Measurements from ENCODE around the gene HMGXB3.
"Not testable (repeated sequence)": the region's sequence is repeated elsewhere in the genome, so short reads cannot be mapped to it uniquely, and the experiment has no call there.

HMGXB3 gene

GRCh38 chr5:150082374-150082773, 81.8 kb downstream of the HMGXB3 start:
- Histone ChIP-seq H3K4me1 (ENCODE audit: insufficient read depth, insufficient read length) (peaks cover 9% of the 10 kb centered on the region), H3K36me3 (ENCODE audit: insufficient read depth, insufficient read length, low read length) (no peaks in the 10 kb centered on the region), H3K9ac (ENCODE audit: insufficient read length, low read depth) (no peak overlapping the region), H3K9me3 (ENCODE audit: insufficient read depth, low read length) (no peaks in the 10 kb centered on the region), H3K27me3 (ENCODE audit: insufficient read depth, insufficient read length) (no peaks in the 10 kb centered on the region), H3K4me3 (ENCODE audit: insufficient read length, low read depth) (no peak overlapping the region)
- TF ChIP-seq YY1 (IDR thresholded peaks at IDR 0.05; ENCODE audit: insufficient read depth, insufficient read length) (no peak), ZNF274 (IDR thresholded peaks at IDR 0.05; ENCODE audit: low read depth, low read length) (no peak), SUZ12 (IDR thresholded peaks at IDR 0.05; ENCODE audit: extremely low read depth, insufficient read depth, insufficient read length) (no peak)
- no peak for DNase-seq (ENCODE audit: low read depth, low spot score)

- H3K4me1 ChIP-seq (ENCODE audit: insufficient read depth, insufficient read length) = peaks cover 9% of the 10 kb centered on the region
- TF ChIP-seq SUZ12 (IDR thresholded peaks at IDR 0.05; ENCODE audit: extremely low read depth, insufficient read depth, insufficient read length) (no peak), YY1 (IDR thresholded peaks at IDR 0.05; ENCODE audit: insufficient read depth, insufficient read length) (no peak), ZNF274 (IDR thresholded peaks at IDR 0.05; ENCODE audit: low read depth, low read length) (no peak)
- H3K9me3 ChIP-seq (ENCODE audit: insufficient read depth, low read length) = no peaks in the 10 kb centered on the region
- H3K36me3 ChIP-seq (ENCODE audit: insufficient read depth, insufficient read length, low read length) = no peaks in the 10 kb centered on the region
- no peak overlapping the region for H3K9ac ChIP-seq (ENCODE audit: insufficient read length, low read depth)
- no peaks in the 10 kb centered on the region for H3K27me3 ChIP-seq (ENCODE audit: insufficient read depth, insufficient read length)
- DNase-seq (ENCODE audit: low read depth, low spot score) = no peak
- no peak overlapping the region for H3K4me3 ChIP-seq (ENCODE audit: insufficient read length, low read depth)
Measured at GRCh38 chr5:150082889-150083288, 82.3 kb downstream of the HMGXB3 start.

GRCh38 chr5:150084754-150085153, 84.2 kb downstream of the HMGXB3 start:
- H3K9me3 ChIP-seq (ENCODE audit: insufficient read depth, low read length); H3K27me3 ChIP-seq (ENCODE audit: insufficient read depth, insufficient read length); H3K36me3 ChIP-seq (ENCODE audit: insufficient read depth, insufficient read length, low read length); H3K4me1 ChIP-seq (ENCODE audit: insufficient read depth, insufficient read length); H3K4me3 ChIP-seq (ENCODE audit: insufficient read length, low read depth); DNase-seq (ENCODE audit: low read depth, low spot score); H3K9ac ChIP-seq (ENCODE audit: insufficient read length, low read depth): not testable (repeated sequence)

GRCh38 chr5:150085191-150085912, 84.8 kb downstream of the HMGXB3 start:
- Histone ChIP-seq H3K4me1 (ENCODE audit: insufficient read depth, insufficient read length) (peaks cover 9% of the 10 kb centered on the region), H3K4me3 (ENCODE audit: insufficient read length, low read depth) (no peak overlapping the region), H3K9ac (ENCODE audit: insufficient read length, low read depth) (no peak overlapping the region), H3K36me3 (ENCODE audit: insufficient read depth, insufficient read length, low read length) (no peaks in the 10 kb centered on the region), H3K27me3 (ENCODE audit: insufficient read depth, insufficient read length) (no peaks in the 10 kb centered on the region), H3K9me3 (ENCODE audit: insufficient read depth, low read length) (no peaks in the 10 kb centered on the region)
- TF ChIP-seq ZNF274 (IDR thresholded peaks at IDR 0.05; ENCODE audit: low read depth, low read length) (no peak), YY1 (IDR thresholded peaks at IDR 0.05; ENCODE audit: insufficient read depth, insufficient read length) (no peak), SUZ12 (IDR thresholded peaks at IDR 0.05; ENCODE audit: extremely low read depth, insufficient read depth, insufficient read length) (no peak)
- DNase-seq (ENCODE audit: low read depth, low spot score) = no peak

- Histone ChIP-seq H3K9ac (ENCODE audit: insufficient read length, low read depth) (no peak within 1 kb of the TSS), H3K36me3 (ENCODE audit: insufficient read depth, insufficient read length, low read length) (no peaks in the 10 kb centered on the region), H3K27me3 (ENCODE audit: insufficient read depth, insufficient read length) (no peaks in the 10 kb centered on the region), H3K9me3 (ENCODE audit: insufficient read depth, low read length) (no peaks in the 10 kb centered on the region), H3K4me1 (ENCODE audit: insufficient read depth, insufficient read length) (peaks cover 5% of the 10 kb centered on the region), H3K4me3 (ENCODE audit: insufficient read length, low read depth) (no peak within 1 kb of the TSS)
- no peak for DNase-seq (ENCODE audit: low read depth, low spot score)
- TF ChIP-seq SUZ12 (IDR thresholded peaks at IDR 0.05; ENCODE audit: extremely low read depth, insufficient read depth, insufficient read length) = no peak
- TF ChIP-seq YY1 (IDR thresholded peaks at IDR 0.05; ENCODE audit: insufficient read depth, insufficient read length) = no peak
- no peak for TF ChIP-seq ZNF274 (IDR thresholded peaks at IDR 0.05; ENCODE audit: low read depth, low read length)
Measured at GRCh38 chr5:150085950-150086715, 85.6 kb downstream of the HMGXB3 start, which contains the start of gene CSF1R. TSS of gene CSF1R (minus strand) at chr5:150086554. CDS start at chr5:150086427, 127 bp downstream.

GRCh38 chr5:150092159-150092787, 91.7 kb downstream of the HMGXB3 start:
- TF ChIP-seq ZNF274 (IDR thresholded peaks at IDR 0.05; ENCODE audit: low read depth, low read length) (no peak), YY1 (IDR thresholded peaks at IDR 0.05; ENCODE audit: insufficient read depth, insufficient read length) (no peak), SUZ12 (IDR thresholded peaks at IDR 0.05; ENCODE audit: extremely low read depth, insufficient read depth, insufficient read length) (no peak)
- H3K4me3 ChIP-seq (ENCODE audit: insufficient read length, low read depth) = no peak overlapping the region
- H3K9ac ChIP-seq (ENCODE audit: insufficient read length, low read depth) = no peak overlapping the region
- H3K9me3 ChIP-seq (ENCODE audit: insufficient read depth, low read length) = no peaks in the 10 kb centered on the region
- DNase-seq (ENCODE audit: low read depth, low spot score) = no peak
- no peaks in the 10 kb centered on the region for H3K27me3 ChIP-seq (ENCODE audit: insufficient read depth, insufficient read length)
- no peaks in the 10 kb centered on the region for H3K36me3 ChIP-seq (ENCODE audit: insufficient read depth, insufficient read length, low read length)
- no peaks in the 10 kb centered on the region for H3K4me1 ChIP-seq (ENCODE audit: insufficient read depth, insufficient read length)

GRCh38 chr5:150097152-150097551, 96.6 kb downstream of the HMGXB3 start:
- no peaks in the 10 kb centered on the region for H3K27me3 ChIP-seq (ENCODE audit: insufficient read depth, insufficient read length)
- H3K4me1 ChIP-seq (ENCODE audit: insufficient read depth, insufficient read length) = no peaks in the 10 kb centered on the region
- DNase-seq (ENCODE audit: low read depth, low spot score) = no peak
- H3K9me3 ChIP-seq (ENCODE audit: insufficient read depth, low read length) = no peaks in the 10 kb centered on the region
- H3K36me3 ChIP-seq (ENCODE audit: insufficient read depth, insufficient read length, low read length) = no peaks in the 10 kb centered on the region
- H3K9ac ChIP-seq (ENCODE audit: insufficient read length, low read depth) = no peak overlapping the region
- H3K4me3 ChIP-seq (ENCODE audit: insufficient read length, low read depth) = no peak overlapping the region
- TF ChIP-seq YY1 (IDR thresholded peaks at IDR 0.05; ENCODE audit: insufficient read depth, insufficient read length) = no peak
- no peak for TF ChIP-seq ZNF274 (IDR thresholded peaks at IDR 0.05; ENCODE audit: low read depth, low read length)
- no peak for TF ChIP-seq SUZ12 (IDR thresholded peaks at IDR 0.05; ENCODE audit: extremely low read depth, insufficient read depth, insufficient read length)

Data from NT2/D1 (cell line).